DMS 273 (cell line): ENCODE data around the gene ATP6V1G3.
"Not testable (repeated sequence)": the region's sequence is repeated elsewhere in the genome, so short reads cannot be mapped to it uniquely, and the experiment has no call there.

Experiments
- DNase-seq: peaks from one replicate; lab custom pipeline; 2025; ENCODE audit not compliant: unreplicated experiment; lab: John Stamatoyannopoulos, UW

Gene ATP6V1G3, protein sequence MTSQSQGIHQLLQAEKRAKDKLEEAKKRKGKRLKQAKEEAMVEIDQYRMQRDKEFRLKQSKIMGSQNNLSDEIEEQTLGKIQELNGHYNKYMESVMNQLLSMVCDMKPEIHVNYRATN

GRCh38 chr1:198540580-198540979 is at the start of gene ATP6V1G3:
Gene ATP6V1G3, minus strand, starts transcription at chr1:198540680. Its CDS starts 30 bp downstream, at chr1:198540650.
- no peak for DNase-seq

DNA sequence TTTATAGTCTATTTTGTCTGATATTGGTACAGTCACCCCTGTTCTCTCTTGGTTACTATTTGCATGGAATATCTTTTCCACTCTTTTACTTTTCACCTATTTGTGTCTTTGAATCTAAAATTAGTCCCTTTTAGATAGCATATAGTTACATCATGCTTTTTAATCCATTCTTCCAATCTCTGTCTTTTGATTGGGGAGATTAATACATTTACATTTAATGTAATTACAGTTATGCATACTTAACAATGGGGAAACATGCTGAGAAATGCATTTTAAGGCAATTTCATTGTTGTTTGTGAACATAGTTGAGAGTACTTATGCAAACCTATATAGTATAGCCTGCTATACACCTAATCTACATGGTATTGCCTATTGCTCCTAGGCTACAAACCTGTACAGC is 48.4 kb upstream of the ATP6V1G3 start:
- no peak for DNase-seq

- no peak for DNase-seq
Observed at GRCh38 chr1:198584163-198584562, 43.7 kb upstream of the ATP6V1G3 start.

GRCh38 chr1:198583209-198583802 is 42.8 kb upstream of the ATP6V1G3 start:
- not testable (repeated sequence) for DNase-seq

DNA sequence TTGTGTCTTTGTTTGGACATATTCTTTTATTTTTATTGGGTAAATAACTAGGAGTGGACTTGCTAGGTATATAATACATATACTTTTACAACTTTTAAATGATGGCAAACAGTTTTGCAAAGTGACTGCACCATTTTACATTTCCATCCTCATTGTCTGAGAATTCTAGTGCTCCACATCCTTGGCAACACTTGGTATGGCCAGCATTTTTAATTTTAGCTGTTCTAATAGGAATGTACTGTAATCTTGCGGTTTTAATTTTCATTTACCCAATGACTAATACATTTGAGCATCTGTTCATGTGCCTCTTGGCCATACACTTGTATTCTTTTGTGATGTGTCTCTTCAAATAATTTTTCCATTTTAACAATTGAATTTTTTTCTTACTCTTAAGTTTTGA is 37.0 kb upstream of the ATP6V1G3 start:
- DNase-seq: peak; percentile 4

DNA sequence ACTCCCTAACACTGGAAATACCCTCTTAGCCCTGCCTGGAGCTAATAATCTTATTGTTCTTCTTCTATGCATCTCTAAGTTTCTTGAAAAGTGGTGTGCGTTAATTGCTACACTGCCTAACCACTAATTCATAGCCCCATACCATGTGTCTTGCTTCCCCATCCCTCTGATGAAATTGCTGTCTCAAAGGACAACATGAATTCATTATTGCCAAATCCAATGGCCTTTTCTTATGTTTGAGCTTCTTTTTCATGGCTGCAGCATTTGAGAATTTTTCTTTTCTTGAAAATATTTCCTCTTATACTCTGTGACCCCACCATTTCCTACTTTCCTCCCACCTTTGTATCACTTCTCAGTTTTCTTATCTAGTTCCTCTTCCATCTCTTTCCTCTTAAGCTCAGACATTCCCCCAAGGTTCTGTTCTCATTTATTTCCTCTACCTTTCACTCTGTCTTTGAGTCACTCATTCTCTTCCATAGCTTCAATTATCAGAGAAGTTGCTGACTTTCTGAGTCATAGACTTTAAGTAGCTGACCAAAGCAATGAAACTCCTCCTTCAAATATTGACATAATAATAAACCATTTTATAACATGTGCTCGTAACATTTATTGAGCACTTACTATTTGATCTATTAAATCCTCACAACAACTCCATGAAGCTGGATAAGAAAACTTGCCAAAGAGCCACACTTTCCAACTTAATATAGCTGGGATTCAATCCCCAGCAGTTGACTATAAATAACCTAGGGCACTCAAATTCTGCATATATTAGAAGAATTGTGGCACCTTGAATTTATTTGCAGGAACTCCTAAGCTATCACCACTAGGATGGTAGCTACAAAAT is 35.5 kb upstream of the ATP6V1G3 start:
- DNase-seq: no peak

DNA sequence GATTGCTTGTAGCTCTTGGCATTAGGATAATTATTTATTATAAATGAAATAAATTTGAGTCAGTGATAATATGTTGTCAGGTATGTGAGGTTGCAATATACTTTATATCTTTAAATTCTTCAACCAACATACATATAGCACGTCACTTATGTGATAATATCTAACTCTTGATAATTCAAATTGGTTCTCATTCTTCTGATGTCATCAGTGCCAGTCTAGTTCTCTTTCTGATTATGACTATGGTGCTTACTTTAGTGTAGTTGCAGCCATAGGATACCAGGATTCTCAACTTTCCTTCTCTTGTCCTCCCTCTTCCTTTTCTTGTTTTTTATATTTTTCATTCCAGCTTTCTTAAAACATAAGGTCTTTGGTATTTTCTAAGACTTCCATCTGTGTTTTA is 34.8 kb upstream of the ATP6V1G3 start:
- no peak for DNase-seq

DNA sequence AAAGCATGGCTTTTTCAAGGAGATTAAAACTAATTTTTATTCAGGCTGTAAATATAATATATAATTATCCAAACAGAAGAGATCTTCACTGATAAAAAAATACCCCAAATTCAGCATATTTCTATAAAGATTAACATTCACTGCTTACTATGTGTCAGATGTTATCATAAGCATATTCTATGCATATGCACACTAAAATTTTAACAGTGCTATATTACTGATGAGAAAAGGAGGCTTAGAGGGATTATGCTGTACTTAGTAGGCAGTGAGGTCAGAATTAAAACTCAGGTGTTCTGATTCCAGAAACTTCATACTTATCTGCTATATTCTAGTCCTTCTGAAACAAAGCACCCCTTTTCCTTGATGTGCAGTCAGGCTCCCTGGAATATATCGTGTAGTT is 33.8 kb upstream of the ATP6V1G3 start:
- DNase-seq: no peak

- DNase-seq: no peak
Observed at GRCh38 chr1:198564716-198565115, 24.2 kb upstream of the ATP6V1G3 start.

DNA sequence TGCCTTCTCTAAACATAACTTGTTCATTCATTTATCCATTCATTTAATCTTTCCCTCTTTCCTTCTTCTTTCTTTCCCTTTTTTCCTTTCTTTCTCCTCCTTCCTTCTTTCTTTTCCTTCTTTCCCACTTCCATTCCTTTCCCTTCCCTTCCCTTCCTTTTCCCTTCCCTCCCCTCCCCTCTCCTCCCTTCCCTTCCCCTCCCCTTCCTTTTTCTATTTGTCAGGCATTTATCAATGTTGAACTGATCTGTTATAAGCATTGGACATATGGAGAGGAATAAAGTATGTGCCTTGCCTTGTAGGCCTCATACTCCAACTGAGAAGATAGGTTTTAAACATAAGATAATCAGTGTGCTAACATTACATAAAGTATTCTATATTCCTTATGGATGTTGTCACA is 23.7 kb upstream of the ATP6V1G3 start:
- no peak for DNase-seq

DNA sequence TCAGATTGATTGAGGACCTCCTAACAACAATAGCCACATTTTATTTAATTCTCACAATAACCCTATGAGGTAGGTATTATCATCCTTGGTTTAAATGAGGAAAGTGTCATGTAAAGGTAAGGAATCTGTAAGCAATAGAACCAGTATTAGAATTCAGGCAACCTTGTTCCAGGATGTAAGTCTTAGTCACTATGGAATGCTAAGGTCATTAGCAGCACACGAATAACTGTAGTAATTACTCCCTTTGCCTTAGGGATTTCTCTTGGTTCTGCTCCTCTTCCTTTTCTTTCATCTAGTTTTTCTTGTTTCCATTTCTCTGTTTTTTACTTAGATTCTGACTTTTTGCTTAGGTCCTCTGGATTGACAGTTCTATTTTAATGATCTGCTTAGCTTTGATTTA is 23.1 kb upstream of the ATP6V1G3 start:
- no peak for DNase-seq

DNA sequence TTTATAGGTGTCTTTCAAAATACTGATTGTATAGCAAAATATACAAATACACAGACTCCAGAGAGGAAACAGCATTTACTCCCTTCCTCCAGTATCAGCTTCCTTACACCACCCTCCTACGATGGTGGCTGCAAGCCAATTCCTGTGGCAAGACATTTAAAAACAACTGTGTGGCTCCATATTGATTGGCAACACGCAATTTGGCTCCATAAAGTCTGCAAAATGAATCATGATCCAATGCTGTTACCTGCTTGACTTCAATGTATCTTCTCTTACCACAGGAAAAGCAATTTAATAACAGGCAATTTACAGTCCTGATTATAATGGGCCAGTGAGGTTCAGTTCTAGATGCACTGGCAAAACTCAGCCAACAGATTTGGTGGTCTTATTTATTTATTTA is 19.7 kb upstream of the ATP6V1G3 start:
- DNase-seq: peak; percentile 42

GRCh38 chr1:198559362-198559761 is 18.9 kb upstream of the ATP6V1G3 start:
- DNase-seq: no peak

GRCh38 chr1:198558402-198558801 is 17.9 kb upstream of the ATP6V1G3 start:
- DNase-seq: no peak

- DNase-seq: no peak
Observed at GRCh38 chr1:198556971-198557370, 16.5 kb upstream of the ATP6V1G3 start.

DNA sequence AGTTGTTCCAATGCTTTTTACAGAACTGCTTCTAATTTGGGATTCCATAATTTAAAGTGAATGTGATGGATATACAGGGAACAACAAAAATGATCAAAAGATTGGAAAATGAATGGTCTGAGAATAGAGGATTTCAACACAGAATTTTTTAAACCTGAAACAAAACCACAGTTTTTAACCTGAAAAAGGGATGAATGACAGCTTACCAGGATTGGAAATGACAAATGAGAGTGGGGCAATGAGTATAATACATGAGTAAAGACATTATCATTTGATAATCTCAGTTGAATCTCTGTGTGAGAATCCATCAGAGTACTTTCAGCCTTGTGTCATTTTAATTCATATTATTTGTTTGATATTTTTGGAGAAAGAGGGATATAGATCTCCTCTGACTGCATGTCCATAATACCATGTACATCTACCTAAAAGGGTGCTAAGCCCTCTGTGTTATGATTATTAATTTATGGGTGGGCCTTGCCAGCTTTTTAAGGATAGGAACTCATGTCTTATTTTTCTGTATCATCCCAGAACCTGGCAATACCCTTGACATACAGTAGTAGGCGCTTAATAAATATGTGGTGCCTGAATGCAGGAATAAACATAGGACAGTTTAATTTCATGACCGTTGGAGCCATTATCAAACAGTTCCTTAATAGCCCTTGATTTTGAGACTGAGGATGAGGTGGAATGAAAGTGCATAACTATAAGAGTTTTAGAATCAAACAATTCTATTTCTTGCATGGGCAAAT is 12.4 kb upstream of the ATP6V1G3 start:
- no peak for DNase-seq

DNA sequence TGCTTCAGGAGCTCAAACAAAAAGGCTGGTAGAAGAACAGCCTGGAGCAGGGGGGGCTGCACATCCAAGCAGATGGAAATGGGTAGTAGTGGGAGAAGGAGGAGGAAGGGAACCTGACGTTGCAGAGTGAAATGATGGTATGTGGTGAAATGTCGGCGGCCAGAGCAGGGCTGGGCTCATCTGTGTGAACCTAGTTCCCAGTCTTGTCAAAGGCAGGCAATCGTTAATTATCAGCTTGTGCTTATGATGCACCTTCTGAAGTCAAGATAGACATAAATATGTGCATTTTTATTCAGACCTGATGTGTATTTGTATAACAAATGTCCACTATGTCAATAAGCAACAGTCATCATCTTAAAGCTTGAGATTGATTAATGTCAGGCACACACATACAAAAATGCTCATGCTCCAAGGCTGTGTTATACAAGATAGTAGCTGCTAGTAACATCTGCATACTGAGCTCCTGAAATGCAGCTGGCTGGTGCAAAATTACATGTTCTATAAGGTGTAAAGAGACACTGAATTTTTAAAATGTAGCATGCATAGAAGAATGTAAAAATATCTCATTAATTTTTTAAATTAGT is 10.6 kb upstream of the ATP6V1G3 start:
- DNase-seq: no peak

DNA sequence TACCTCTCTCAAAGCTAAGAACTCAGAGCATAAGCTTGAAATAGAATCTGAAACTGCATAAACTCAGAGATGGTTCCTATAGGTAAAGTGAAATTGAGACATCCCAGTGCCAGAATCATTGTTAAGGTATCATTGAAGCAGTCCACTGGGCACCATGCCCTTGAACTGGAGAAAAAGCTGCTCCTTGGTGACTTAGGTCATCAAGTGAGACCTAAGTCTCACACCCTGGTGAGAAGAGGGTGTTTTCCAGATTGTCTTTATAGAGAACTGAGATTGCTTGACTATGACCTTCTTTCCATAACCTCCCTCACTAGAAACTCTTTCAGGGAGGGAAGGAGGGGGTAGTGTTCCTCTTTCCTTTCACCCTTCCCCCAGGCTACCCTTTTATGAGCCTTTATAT is 9.4 kb upstream of the ATP6V1G3 start:
- no peak for DNase-seq

DNA sequence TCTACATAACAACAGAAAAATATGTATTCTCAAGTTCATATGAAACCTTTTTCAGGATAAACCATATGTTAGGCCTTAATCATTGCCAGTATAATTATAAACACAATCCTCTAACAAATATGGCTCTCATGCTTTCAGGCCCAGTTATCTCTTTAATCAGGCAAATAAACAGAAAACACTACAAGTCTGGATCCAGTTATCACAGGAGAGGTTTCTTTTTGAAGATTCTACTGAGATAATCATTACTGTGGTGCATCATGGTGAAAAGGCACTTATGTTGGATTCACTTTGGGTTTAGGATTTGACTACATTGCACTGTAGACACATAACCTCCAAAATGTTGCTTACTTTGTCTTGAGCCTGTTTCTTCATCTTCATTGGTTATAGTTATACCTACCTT is 8.4 kb upstream of the ATP6V1G3 start:
- no peak for DNase-seq

GRCh38 chr1:198545156-198545555 is 4.7 kb upstream of the ATP6V1G3 start:
- no peak for DNase-seq

DNA sequence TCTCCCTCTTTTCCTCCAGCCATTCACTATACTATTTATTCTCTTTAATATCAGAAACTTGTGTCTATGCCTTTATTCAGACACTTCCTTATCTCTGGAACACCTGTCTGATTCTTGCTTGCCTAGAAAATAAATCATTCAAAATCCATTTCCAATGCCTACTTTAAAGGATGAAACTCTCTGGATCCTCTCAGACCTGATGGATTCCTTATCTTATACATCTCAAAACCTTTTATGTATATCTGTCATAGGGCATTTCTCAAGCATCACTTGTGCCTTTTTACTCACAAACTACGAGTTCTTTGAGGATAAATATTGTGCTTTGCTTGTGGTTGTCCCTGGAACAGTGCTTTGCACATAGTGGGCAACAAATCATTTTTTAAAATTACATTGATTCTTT is 3.8 kb upstream of the ATP6V1G3 start:
- no peak for DNase-seq
